Ishikawa (cell line): Measurements from ENCODE around the gene RPL27A.

Source experiments
- CEBPB ChIP-seq: IDR thresholded peaks from 2 replicates; pipeline ENCODE4 v1.6.1; 2012
- CREB1 ChIP-seq: IDR thresholded peaks from 2 replicates; pipeline ENCODE4 v1.6.1; 2012; ENCODE audit warnings: low read depth
- EGR1 ChIP-seq: IDR thresholded peaks from 2 replicates; pipeline ENCODE4 v1.6.1; 2012
- EP300 ChIP-seq: IDR thresholded peaks from 2 replicates; pipeline ENCODE4 v1.6.1; 2012; ENCODE audit warnings: borderline replicate concordance
- FOXM1 ChIP-seq: IDR thresholded peaks from 2 replicates; pipeline ENCODE4 v1.6.1; 2012; ENCODE audit warnings: low read depth, borderline replicate concordance
- NFIC ChIP-seq: IDR thresholded peaks from 2 replicates; pipeline ENCODE4 v1.6.1; 2012
- RAD21 ChIP-seq: IDR thresholded peaks from 2 replicates; pipeline ENCODE4 v1.6.1; 2012; ENCODE audit warnings: low read depth
- TAF1 ChIP-seq: IDR thresholded peaks from 2 replicates; pipeline ENCODE4 v1.6.1; 2012; ENCODE audit warnings: low read depth, mild to moderate bottlenecking
- TCF12 ChIP-seq: IDR thresholded peaks from 2 replicates; pipeline ENCODE4 v1.6.1; 2012; ENCODE audit warnings: low read depth
- TEAD4 ChIP-seq: IDR thresholded peaks from 2 replicates; pipeline ENCODE4 v1.6.1; 2012
- YY1 ChIP-seq: IDR thresholded peaks from 2 replicates; pipeline ENCODE4 v1.6.1; 2012; ENCODE audit warnings: low read depth
- ZBTB7A ChIP-seq: IDR thresholded peaks from 2 replicates; pipeline ENCODE4 v1.6.1; 2012; ENCODE audit warnings: low read depth
- TF ChIP-seq, protein P1 (sequence below): IDR thresholded peaks from 2 replicates; pipeline ENCODE4 v1.6.1; 2012
- TF ChIP-seq, protein P2 (sequence below): IDR thresholded peaks from 2 replicates; pipeline ENCODE4 v1.6.1; 2012; ENCODE audit warnings: low read depth, mild to moderate bottlenecking
- TF ChIP-seq, protein P3 (sequence below): IDR thresholded peaks from 2 replicates; pipeline ENCODE4 v1.6.1; 2012

The RPL27A gene

DNA sequence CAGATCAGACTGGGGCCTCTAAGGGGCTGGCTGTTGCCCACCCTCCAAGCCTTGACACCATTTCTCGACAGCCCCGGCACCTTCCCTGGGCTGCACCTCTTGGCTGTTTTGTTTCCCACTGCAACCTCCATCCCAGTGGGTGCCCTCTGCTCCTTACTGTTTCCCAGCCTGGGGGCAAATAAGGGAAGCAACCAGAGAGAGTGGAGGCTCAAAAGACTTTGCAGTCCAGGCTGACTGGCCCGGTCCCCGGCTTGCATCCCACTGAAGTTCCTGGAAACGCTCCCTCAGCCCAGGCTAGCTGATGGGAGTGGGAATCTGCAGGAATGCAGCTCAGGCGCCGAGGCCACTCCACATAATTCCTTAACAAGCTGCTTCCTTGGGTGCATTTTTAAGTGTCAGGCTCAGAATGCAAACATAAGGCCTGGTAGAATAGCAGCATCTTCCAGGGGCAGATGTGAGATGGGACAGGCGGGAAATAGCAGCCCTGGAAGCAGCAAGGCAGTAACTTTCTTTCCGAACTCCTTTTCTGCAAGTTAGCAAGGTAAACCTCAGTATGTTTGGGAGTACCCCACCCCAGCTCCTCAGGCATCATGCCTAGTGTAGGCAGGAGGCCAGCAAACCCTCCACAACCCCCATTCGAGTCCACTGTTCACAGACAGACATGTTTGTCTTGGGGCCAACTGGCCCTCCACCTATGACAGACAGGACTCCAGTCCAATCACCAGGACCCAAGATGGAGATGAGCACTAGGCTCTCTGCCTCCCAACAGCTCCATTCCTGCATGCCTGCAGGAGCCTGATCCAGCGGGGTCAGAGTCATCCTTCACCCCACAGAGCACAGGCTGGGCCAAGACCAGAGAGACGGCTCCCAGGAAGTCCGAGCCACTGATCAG is 39.3 kb downstream of the RPL27A start:
- TF ChIP-seq RAD21 (no peak), ZBTB7A (no peak), CEBPB (no peak), YY1 (no peak), NFIC (no peak), EP300 (no peak)
- TF ChIP-seq, protein P1, sequence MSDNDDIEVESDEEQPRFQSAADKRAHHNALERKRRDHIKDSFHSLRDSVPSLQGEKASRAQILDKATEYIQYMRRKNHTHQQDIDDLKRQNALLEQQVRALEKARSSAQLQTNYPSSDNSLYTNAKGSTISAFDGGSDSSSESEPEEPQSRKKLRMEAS = no peak
- TF ChIP-seq, protein P2, sequence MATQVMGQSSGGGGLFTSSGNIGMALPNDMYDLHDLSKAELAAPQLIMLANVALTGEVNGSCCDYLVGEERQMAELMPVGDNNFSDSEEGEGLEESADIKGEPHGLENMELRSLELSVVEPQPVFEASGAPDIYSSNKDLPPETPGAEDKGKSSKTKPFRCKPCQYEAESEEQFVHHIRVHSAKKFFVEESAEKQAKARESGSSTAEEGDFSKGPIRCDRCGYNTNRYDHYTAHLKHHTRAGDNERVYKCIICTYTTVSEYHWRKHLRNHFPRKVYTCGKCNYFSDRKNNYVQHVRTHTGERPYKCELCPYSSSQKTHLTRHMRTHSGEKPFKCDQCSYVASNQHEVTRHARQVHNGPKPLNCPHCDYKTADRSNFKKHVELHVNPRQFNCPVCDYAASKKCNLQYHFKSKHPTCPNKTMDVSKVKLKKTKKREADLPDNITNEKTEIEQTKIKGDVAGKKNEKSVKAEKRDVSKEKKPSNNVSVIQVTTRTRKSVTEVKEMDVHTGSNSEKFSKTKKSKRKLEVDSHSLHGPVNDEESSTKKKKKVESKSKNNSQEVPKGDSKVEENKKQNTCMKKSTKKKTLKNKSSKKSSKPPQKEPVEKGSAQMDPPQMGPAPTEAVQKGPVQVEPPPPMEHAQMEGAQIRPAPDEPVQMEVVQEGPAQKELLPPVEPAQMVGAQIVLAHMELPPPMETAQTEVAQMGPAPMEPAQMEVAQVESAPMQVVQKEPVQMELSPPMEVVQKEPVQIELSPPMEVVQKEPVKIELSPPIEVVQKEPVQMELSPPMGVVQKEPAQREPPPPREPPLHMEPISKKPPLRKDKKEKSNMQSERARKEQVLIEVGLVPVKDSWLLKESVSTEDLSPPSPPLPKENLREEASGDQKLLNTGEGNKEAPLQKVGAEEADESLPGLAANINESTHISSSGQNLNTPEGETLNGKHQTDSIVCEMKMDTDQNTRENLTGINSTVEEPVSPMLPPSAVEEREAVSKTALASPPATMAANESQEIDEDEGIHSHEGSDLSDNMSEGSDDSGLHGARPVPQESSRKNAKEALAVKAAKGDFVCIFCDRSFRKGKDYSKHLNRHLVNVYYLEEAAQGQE = no peak
- TF ChIP-seq, protein P3, sequence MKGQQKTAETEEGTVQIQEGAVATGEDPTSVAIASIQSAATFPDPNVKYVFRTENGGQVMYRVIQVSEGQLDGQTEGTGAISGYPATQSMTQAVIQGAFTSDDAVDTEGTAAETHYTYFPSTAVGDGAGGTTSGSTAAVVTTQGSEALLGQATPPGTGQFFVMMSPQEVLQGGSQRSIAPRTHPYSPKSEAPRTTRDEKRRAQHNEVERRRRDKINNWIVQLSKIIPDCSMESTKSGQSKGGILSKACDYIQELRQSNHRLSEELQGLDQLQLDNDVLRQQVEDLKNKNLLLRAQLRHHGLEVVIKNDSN = no peak

DNA sequence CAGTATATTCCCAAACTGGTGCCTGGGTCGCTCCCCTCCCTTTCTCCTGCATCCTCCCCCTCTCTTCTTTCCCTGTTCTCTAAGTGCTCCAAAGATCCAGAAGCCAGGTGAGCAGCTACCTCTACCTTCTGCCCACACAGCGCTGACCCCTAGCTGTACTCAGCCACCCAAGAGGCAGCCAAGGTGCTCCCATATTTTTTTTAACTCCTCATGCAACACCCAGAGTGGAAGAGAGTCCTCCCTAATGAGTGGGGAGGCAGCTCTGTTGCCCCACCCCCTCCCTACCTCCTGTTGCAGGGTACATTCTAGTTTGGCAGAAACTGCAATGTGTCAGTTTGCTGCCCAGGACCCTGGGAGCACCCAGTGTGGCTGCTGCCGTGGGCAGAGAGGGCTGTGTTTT is 40.2 kb downstream of the RPL27A start:
- no peak for TF ChIP-seq EGR1
- TF ChIP-seq FOXM1 = no peak
- TF ChIP-seq CEBPB = no peak
- no peak for TF ChIP-seq RAD21
- no peak for TF ChIP-seq TAF1
- TF ChIP-seq, protein P3 = no peak
- TF ChIP-seq, protein P2 = no peak
- no peak for TF ChIP-seq ZBTB7A
- TF ChIP-seq NFIC = no peak
- TF ChIP-seq, protein P1 = no peak
- no peak for TF ChIP-seq TCF12
- no peak for TF ChIP-seq TEAD4
- no peak for TF ChIP-seq EP300
- no peak for TF ChIP-seq CREB1

DNA sequence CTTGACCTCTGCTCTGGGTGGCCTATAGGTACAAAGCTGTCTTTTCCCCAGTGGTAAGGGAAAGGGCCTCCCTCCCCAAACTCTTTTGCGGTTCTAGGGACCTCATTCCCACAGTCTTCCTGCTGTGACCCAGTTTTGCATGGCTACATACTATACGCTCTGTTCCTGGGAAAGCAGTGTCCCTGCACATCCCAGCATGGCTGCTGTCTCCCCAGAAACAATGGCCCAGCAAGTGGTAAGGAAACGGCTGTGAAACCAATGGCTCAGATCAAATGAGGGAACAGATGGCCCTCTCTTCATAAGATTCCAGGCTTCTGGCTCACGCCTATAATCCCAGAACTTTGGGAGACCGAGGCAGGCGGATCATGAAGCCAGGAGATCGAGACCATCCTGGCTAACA is 41.1 kb downstream of the RPL27A start:
- TF ChIP-seq, protein P3 = no peak
- TF ChIP-seq TCF12 (no peak), EP300 (no peak)

DNA sequence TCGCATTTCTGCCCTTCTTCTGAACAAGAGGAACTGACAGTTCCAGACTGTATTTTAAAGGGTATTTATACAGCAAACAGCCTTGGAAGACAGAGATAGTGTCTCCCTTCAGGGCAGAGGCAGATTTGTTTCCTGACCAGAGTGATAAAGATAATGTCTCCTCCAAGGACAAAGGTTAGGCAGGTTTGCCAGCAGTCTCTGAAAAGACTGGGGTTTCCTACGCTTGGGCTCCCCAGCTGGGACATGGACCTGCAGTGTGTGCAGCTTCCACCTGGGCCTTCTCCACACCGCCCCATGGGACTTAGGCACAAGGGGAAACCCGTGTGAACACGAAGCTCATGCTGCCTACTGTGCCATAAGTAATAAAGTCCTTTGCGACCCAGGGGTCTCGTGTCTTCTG is 42.1 kb downstream of the RPL27A start:
- TF ChIP-seq EGR1 (no peak), CEBPB (no peak), EP300 (no peak), NFIC (no peak), RAD21 (no peak), YY1 (no peak), TAF1 (no peak), TCF12 (no peak), CREB1 (no peak), FOXM1 (no peak), ZBTB7A (no peak), TEAD4 (no peak)
- TF ChIP-seq, protein P1 = no peak
- TF ChIP-seq, protein P2 = no peak
- TF ChIP-seq, protein P3 = no peak
